PC-9 (cell line): ENCODE measurements around the gene PRR19.

Experiments used
- CTCF ChIP-seq: fragments of 200-600 bp; sonication (generic); conservative IDR thresholded peaks from 2 replicates; pipeline ENCODE4 v1.6.1; 2017; ENCODE audit warnings: mixed run types, antibody characterized with exemption, mild to moderate bottlenecking, moderate library complexity
- EZH2 ChIP-seq: fragments of 200-600 bp; sonication (generic); IDR thresholded peaks from 2 replicates; pipeline ENCODE4 v1.8.0; 2017; ENCODE audit warnings: antibody characterized with exemption, low read depth

GRCh38 chr19:42344336-42344893 lies 42.5 kb downstream of the PRR19 start:
- no peak for TF ChIP-seq CTCF
- no peak for TF ChIP-seq EZH2
